Uterus (tissue), 2 donors: ENCODE data around the gene CMC1.

Experiments
- POLR2A ChIP-seq, 2 donors: fragments of 450-650 bp; IDR thresholded peaks; one replicate each; pipeline ENCODE4 v1.6.1; 2016; ENCODE audit warnings: antibody characterized with exemption in 2 of 2, mild to moderate bottlenecking in 1 of 2, moderate library complexity in 1 of 2
- TF ChIP-seq, protein P1 (sequence below), 4 experiments: fragments of 200-600 bp in 2 of 4; fragments of 450-650 bp in 2 of 4; sonication (generic) in 2 of 4; IDR thresholded peaks; one replicate each; pipeline ENCODE4 v1.5.1; 2016 to 2019; ENCODE audit warnings: antibody characterized with exemption in 4 of 4, mild to moderate bottlenecking in 2 of 4, moderate library complexity in 1 of 4

DNA sequence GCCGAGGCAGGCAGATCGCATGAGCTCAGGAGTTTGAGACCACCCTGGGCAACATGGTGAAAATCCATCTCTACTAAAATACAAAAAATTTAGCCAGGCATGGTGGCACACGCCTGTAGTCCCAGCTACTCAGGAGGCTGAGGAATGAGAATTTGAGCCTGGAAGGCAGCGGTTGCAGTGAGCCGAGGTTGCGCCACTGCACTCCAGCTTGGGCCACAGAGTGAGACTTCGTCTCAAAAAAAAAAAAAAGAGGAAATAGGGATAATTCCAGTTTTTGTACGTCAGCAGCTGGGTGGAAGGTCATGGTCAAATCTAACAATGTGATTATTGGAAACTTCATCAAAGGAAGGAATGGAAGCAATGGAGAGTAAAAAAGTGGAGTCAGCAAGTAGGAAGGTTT is 3.1 kb downstream of the CMC1 start:
- no peak for TF ChIP-seq POLR2A (IDR thresholded peaks at IDR 0.05)
- TF ChIP-seq, protein P1, sequence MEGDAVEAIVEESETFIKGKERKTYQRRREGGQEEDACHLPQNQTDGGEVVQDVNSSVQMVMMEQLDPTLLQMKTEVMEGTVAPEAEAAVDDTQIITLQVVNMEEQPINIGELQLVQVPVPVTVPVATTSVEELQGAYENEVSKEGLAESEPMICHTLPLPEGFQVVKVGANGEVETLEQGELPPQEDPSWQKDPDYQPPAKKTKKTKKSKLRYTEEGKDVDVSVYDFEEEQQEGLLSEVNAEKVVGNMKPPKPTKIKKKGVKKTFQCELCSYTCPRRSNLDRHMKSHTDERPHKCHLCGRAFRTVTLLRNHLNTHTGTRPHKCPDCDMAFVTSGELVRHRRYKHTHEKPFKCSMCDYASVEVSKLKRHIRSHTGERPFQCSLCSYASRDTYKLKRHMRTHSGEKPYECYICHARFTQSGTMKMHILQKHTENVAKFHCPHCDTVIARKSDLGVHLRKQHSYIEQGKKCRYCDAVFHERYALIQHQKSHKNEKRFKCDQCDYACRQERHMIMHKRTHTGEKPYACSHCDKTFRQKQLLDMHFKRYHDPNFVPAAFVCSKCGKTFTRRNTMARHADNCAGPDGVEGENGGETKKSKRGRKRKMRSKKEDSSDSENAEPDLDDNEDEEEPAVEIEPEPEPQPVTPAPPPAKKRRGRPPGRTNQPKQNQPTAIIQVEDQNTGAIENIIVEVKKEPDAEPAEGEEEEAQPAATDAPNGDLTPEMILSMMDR (IDR thresholded peaks at IDR 0.05): no peak
